ENCODE measurements around the gene RNF5. TPM values are rescaled to one million over a fixed set of nuclear protein-coding genes. Genes with fewer than 3 reads are reported as not detected.
"Not testable (repeated sequence)": the region's sequence is repeated elsewhere in the genome, so short reads cannot be mapped to it uniquely, and the experiment has no call there.

RNF5 gene
- total RNA-seq, 1 donor from 2014 or later, result 57.3 TPM

GRCh38 chr6:32203426-32204267, 25.4 kb downstream of the RNF5 start:
- DNase-seq (ENCODE audit: low spot score) (no peak), ATAC-seq (no peak)

GRCh38 chr6:32204268-32204715, 26.1 kb downstream of the RNF5 start:
- ATAC-seq (no peak), DNase-seq (ENCODE audit: low spot score) (no peak)

DNA sequence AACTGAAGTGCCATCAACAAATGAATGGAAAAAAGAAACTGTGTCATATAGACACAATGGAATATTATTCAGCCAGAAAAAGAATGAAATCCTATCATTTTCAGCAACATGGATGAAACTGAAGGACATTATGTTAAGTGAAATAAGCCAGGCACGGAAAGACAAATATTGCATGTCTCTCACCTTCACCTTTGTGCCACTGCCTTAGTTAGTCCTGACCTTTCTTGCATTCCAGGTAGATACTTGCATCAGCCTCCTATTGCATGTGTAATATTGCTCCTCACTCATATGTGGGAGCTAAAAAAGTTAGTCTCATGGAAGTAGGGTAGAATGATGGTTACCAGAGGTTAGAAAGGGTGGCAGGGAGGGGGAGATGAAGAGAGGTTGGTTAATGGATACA, 30.8 kb downstream of the RNF5 start:
- ATAC-seq (no peak), DNase-seq (ENCODE audit: low spot score) (no peak)

DNA sequence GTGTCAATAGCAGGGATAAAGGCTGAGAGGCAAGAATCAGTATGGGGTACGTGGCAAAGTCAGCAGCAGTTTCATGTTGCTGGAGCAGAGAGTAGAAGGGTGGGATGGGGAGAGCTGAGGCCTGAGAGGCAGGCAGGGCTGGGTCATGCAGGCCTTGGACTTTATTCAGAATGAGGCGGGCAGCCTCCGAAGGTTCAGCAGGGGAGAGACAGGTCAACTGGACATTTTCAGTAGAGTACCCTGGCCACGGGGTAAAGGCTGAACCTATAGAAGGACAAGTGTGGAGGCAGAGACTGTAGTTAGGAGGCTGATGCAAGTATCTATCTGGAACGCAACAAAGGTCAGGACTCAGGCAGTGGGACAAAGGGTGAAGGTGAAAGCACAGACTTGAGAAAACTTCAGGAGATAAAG, 32.0 kb downstream of the RNF5 start:
- DNase-seq (ENCODE audit: low spot score), result no peak

GRCh38 chr6:32211432-32211831, 33.2 kb downstream of the RNF5 start:
- ATAC-seq; DNase-seq (ENCODE audit: low spot score): not testable (repeated sequence)

More for the DNA sequence above, 32.0 kb downstream of the RNF5 start:
- no peak for ATAC-seq

- ATAC-seq (no peak), DNase-seq (ENCODE audit: low spot score) (no peak)
These were observed 34.0 kb downstream of the RNF5 start for GRCh38 chr6:32212076-32212760.

- DNase-seq (ENCODE audit: low spot score) (no peak), ATAC-seq (no peak)
These were observed 35.4 kb downstream of the RNF5 start for GRCh38 chr6:32213649-32214048.

- ATAC-seq, result no peak
- no peak for DNase-seq (ENCODE audit: low spot score)
These were observed 35.9 kb downstream of the RNF5 start for GRCh38 chr6:32214126-32214525.

GRCh38 chr6:32215617-32216016, 37.4 kb downstream of the RNF5 start:
- DNase-seq (ENCODE audit: low spot score) (no peak), ATAC-seq (no peak)

DNA sequence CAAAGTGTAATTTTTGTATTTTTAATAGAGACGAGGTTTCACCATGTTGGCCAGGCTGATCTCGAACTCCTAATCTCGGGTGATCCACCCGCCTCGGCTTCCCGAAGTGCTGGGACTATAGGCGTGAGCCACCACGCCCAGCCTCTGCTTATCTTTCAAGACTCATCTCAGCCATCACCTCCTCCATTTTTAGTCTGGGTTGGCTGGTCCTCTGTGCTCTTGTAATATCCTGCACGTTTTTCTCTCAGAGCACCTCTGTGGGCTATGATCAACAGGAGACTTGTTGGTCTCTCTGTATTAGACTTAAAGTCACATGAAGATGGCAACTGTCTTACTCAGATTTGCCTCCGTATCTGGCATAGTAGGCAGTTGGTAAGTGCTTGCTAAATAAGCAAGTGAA, 38.1 kb downstream of the RNF5 start:
- no peak for ATAC-seq
- DNase-seq (ENCODE audit: low spot score), result no peak

GRCh38 chr6:32216998-32217397, 38.8 kb downstream of the RNF5 start:
- ATAC-seq, result no peak

DNA sequence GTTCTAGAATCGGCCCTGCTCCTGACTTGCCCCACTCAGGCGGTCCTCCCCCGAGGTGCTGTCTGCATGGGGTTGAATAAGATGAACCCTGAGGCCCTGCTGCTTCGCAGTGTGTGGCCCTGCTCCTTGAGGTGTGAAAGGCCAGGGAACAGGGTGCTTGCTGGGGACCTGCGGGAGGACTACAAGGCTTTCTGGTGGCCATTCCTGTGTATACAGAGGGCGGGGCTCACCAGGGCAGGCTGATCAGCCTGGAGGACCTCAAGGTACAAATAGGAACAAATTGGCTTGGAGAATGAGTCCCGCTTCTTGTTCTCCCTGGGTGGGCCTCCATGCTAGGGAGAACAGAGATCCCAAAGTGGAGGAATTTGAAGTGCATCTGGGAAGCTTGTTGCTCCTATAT, 40.0 kb downstream of the RNF5 start:
- ATAC-seq, result no peak

More at GRCh38 chr6:32216998-32217397, 38.8 kb downstream of the RNF5 start:
- no peak for DNase-seq (ENCODE audit: low spot score)

DNA sequence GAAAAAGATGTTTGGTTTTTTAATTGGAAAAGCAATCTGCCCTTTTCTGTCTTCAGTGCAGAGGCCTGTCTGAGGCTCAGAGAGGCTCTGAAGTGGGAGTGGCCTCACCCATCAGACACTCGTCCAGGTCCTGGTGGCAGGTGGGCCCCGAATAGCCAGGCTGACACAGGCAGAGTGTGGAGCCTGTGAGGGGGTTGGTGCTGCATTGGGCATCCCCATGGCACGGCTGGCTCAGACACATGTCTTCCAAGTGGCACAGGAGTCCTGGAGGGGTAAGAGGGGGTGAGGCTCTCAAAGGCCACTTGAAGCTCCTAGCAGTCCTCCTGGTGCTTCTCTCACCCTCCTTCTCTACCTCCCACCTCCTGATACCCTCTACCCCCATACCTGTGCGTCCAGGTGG, 41.8 kb downstream of the RNF5 start:
- DNase-seq (ENCODE audit: low spot score) (no peak), ATAC-seq (no peak)

More for the DNA sequence above, 40.0 kb downstream of the RNF5 start:
- DNase-seq (ENCODE audit: low spot score), result no peak

DNA sequence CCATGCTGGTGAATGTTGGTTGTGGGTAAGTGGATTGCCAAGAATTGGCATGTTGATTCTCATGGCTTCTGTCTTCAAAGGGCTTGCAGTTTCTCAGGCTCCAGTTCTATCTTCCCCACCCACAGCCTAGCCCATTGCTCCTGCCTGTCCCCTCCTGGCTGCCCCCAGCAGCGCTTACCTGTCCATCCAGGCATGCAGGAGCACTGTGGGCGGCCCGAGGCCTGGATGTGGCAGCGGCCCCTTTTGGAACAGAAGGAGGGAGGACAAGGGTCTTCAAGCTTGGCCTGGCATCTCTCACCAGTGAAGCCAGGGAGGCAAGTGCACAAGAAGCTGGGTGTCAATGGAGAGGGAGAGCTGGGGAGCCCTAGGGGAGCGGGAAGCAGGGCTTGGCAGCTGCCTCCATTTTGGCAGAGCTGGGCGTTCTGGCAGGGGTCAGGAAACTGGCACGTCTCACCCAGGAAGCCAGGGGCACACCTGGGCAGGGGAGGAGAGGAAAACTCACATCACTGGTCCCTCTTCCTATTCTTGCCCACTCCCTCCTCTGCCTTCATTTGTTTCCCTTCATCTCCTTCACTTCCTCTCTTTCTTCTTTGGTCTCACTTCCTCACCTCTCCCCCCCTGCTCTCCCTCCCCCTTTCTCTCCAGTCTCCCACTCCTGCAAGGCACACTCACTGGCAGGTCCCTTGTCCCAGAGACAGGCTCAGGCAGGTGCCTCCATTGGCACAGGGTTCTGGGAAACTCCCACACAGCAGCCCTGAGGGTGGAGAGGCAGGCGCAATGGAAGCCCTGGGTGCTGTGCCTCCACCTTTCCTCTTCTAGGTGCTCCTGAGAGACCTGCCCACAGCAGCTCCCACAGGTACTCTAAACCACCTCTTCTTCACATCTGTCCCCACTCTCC, 44.4 kb downstream of the RNF5 start:
- no peak for ATAC-seq

GRCh38 chr6:32223258-32224235, 45.3 kb downstream of the RNF5 start, which contains the start of gene NOTCH4:
NOTCH4 (minus strand) TSS chr6:32224067; CDS start chr6:32223928, 139 bp downstream.
- no peak for DNase-seq (ENCODE audit: low spot score)
- ATAC-seq, result peak; percentile 67

More for the DNA sequence above, 44.4 kb downstream of the RNF5 start:
- no peak for DNase-seq (ENCODE audit: low spot score)

GRCh38 chr6:32224696-32225095, 46.5 kb downstream of the RNF5 start:
- DNase-seq (ENCODE audit: low spot score) (no peak), ATAC-seq (no peak)

DNA sequence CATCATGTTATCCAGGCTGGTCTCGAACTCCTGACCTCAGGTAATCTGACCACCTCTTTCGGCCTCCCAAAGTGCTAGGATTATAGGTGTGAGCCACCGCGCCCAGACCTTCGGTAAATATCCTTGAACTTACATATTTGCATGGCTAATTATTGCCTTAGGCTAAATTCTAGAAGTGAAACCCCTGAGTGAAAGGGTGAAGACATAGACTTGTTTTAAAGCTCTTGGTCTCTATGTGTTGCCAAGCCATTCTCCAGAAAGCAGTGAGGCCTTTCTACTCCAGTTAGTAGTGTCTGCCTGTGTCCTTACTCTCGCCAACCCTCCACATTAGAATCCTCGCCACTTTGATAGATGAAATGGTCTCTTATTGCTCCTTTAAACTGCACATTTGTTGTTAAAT, 48.2 kb downstream of the RNF5 start:
- DNase-seq (ENCODE audit: low spot score) (no peak), ATAC-seq (no peak)
